HCT116 (cell line): Measurements from ENCODE around the gene FOXP1. TPM values are rescaled to one million over a fixed set of nuclear protein-coding genes. Genes with fewer than 3 reads are reported as not detected.

Source experiments
- ATAC-seq: fragments of 200-7000 bp; cut with Tn5 transposase; 2 replicates; pipeline ENCODE4 v1.9.1; 2020; ENCODE audit warnings: mild to moderate bottlenecking, moderate library complexity
- BruUV-seq: library from RNA; stranded (reverse); fragments of 400-500 nt; replicated peaks from 2 replicates; lab custom pipeline; 2021; lab: Mats Ljungman, UMichigan
- CTCF ChIA-PET: fragments of 300-600 bp; sonication (Branson Sonifier 250); formaldehyde crosslinking; loops from one replicate; lab custom pipeline; 2021; ENCODE audit warnings: antibody characterized with exemption; lab: Charles Lee
- POLR2A ChIA-PET: fragments of 300-600, 350-600 bp; sonication (Branson Sonifier 250); formaldehyde crosslinking; loops from one replicate; lab custom pipeline; 2021; ENCODE audit warnings: antibody characterized with exemption; lab: Charles Lee
- RAD21 ChIA-PET, 2 experiments: fragments of 300-600 bp; sonication (Branson Sonifier 250); formaldehyde crosslinking; loops; one replicate each; lab custom pipeline; 2023; ENCODE audit warnings: low total read pairs in 2 of 2; ENCODE audit not compliant: uncharacterized antibody in 2 of 2, unreplicated experiment in 2 of 2, low non-redundant PET in 1 of 2; lab: Charles Lee
- DNase-seq: peaks from one replicate; pipeline ENCODE4 v3.0.0-alpha.2; 2010; ENCODE audit warnings: low read depth, low spot score
- H2AFZ ChIP-seq: fragments of 200-600 bp; shearing (Covaris generic), sonication (generic); 2 replicates; pipeline ENCODE4 v1.6.1; 2017; ENCODE audit warnings: low read depth, mixed run types, mixed read lengths, antibody characterized with exemption, low read length; ENCODE audit not compliant: poor library complexity, severe bottlenecking
- H3K27ac ChIP-seq: 2 replicates; pipeline ENCODE4 v1.5.1; 2012; ENCODE audit warnings: low read depth, low read length
- H3K27me3 ChIP-seq: fragments of 200-600 bp; sonication (generic); 2 replicates; pipeline ENCODE4 v1.6.1; 2016; ENCODE audit warnings: mixed run types, low read length, mixed read lengths; ENCODE audit not compliant: insufficient read depth
- H3K36me3 ChIP-seq, 2 experiments: fragments of 200-500 bp in 1 of 2; fragments of 200-600 bp in 1 of 2; sonication (Bioruptor generic) in 1 of 2; sonication (generic) in 1 of 2; 2 replicates each; pipeline versions ENCODE4 v1.5.1 to v1.6.1; 2014 to 2016; ENCODE audit warnings: low read length in 2 of 2, inconsistent platforms in 1 of 2, mixed read lengths in 1 of 2, mixed run types in 1 of 2; ENCODE audit not compliant: insufficient read depth in 2 of 2, control insufficient read depth in 1 of 2
- H3K4me1 ChIP-seq, 2 experiments: fragments of 200-600 bp in 1 of 2; sonication (generic) in 1 of 2; 2 replicates each; pipeline versions ENCODE4 v1.5.1 to v1.6.1; 2012 to 2017; ENCODE audit warnings: low read length in 2 of 2, inconsistent platforms in 1 of 2, mild to moderate bottlenecking in 1 of 2, mixed read lengths in 1 of 2, mixed run types in 1 of 2, moderate library complexity in 1 of 2; ENCODE audit not compliant: insufficient read depth in 2 of 2, control insufficient read depth in 1 of 2
- H3K4me2 ChIP-seq: fragments of 200-600 bp; sonication (generic); 2 replicates; pipeline ENCODE4 v1.6.1; 2017; ENCODE audit warnings: mixed run types, low read length, mixed read lengths
- H3K4me3 ChIP-seq, 2 experiments: fragments of 200-600 bp in 1 of 2; sonication (generic) in 1 of 2; replicated peaks in 1 of 2; 2 replicates each; pipeline ENCODE4 v1.5.1; 2011 to 2016; ENCODE audit warnings: low read length in 2 of 2, control low read depth in 1 of 2, low read depth in 1 of 2, mild to moderate bottlenecking in 1 of 2, mixed read lengths in 1 of 2, mixed run types in 1 of 2
- H3K79me2 ChIP-seq: fragments of 200-600 bp; sonication (generic); 2 replicates; pipeline ENCODE4 v1.6.1; 2017; ENCODE audit warnings: mild to moderate bottlenecking, mixed run types, low read length, moderate library complexity, mixed read lengths; ENCODE audit not compliant: insufficient read depth
- H3K9ac ChIP-seq: fragments of 200-600 bp; sonication (generic); 2 replicates; pipeline ENCODE4 v1.6.1; 2016; ENCODE audit warnings: low read length, mixed read lengths
- H3K9me2 ChIP-seq: fragments of 200-600 bp; sonication (generic), shearing (Covaris generic); 2 replicates; pipeline ENCODE4 v1.6.1; 2017; ENCODE audit warnings: mixed run types, mild to moderate bottlenecking, moderate library complexity; ENCODE audit not compliant: insufficient read depth
- H3K9me3 ChIP-seq, 2 experiments: fragments of 200-500 bp in 1 of 2; fragments of 200-600 bp in 1 of 2; sonication (Bioruptor generic) in 1 of 2; sonication (generic) in 1 of 2; 2 replicates each; pipeline ENCODE4 v1.6.1; 2014 to 2017; ENCODE audit warnings: low read length in 2 of 2, mixed read lengths in 2 of 2, inconsistent platforms in 1 of 2, low read depth in 1 of 2, mild to moderate bottlenecking in 1 of 2, mixed run types in 1 of 2, moderate library complexity in 1 of 2; ENCODE audit not compliant: control insufficient read depth in 1 of 2, insufficient read depth in 1 of 2
- H4K20me1 ChIP-seq: fragments of 200-600 bp; sonication (generic), shearing (Covaris generic); 2 replicates; pipeline ENCODE4 v1.6.1; 2017; ENCODE audit warnings: mixed run types, mild to moderate bottlenecking, moderate library complexity; ENCODE audit not compliant: insufficient read depth
- EZH2 ChIP-seq: fragments of 200-600 bp; sonication (generic); IDR thresholded peaks from 2 replicates; pipeline ENCODE4 v1.6.1; 2017; ENCODE audit warnings: antibody characterized with exemption, mixed run types
- EZH2phosphoT487 ChIP-seq: fragments of 200-600 bp; IDR thresholded peaks from 2 replicates; pipeline ENCODE4 v1.6.1; 2018; ENCODE audit warnings: antibody characterized with exemption, borderline replicate concordance
- FOSL1 ChIP-seq: IDR thresholded peaks from 2 replicates; pipeline ENCODE4 v1.6.1; 2012; ENCODE audit warnings: low read depth
- JUND ChIP-seq: IDR thresholded peaks from 2 replicates; pipeline ENCODE4 v1.6.1; 2012
- POLR2AphosphoS5 ChIP-seq: IDR thresholded peaks from 2 replicates; pipeline ENCODE4 v1.6.1; 2011; ENCODE audit warnings: mild to moderate bottlenecking, low read depth, low read length, moderate library complexity
- SIN3A ChIP-seq: IDR thresholded peaks from 2 replicates; pipeline ENCODE4 v1.6.1; 2012; ENCODE audit warnings: low read depth
- SRF ChIP-seq: IDR thresholded peaks from 2 replicates; pipeline ENCODE4 v1.6.1; 2012; ENCODE audit warnings: low read depth
- ZFX ChIP-seq: fragments of 450-650 bp; IDR thresholded peaks from 2 replicates; pipeline ENCODE4 v1.6.1; 2017
- ZNF274 ChIP-seq: fragments of 200-500 bp; sonication (Bioruptor generic); IDR thresholded peaks from 2 replicates; pipeline ENCODE4 v1.6.1; 2014; ENCODE audit warnings: mild to moderate bottlenecking, low read depth, low read length, inconsistent platforms
- intact Hi-C: fragments of 100-400 bp; cut with micrococcal nuclease; formaldehyde crosslinking; loops from 2 replicates; pipeline ENCODE4 v1.10.0; 2022
- total RNA-seq: library from RNA; stranded (reverse); gene quantifications from one replicate; pipeline ENCODE4 v1.2.1, GENCODE V29; 2021; ENCODE audit not compliant: unreplicated experiment
- TF ChIP-seq, protein P1 (sequence below): IDR thresholded peaks from 2 replicates; pipeline ENCODE4 v1.6.1; 2012; ENCODE audit warnings: low read depth
- TF ChIP-seq, protein P2 (sequence below): IDR thresholded peaks from 2 replicates; pipeline ENCODE4 v1.6.1; 2011; ENCODE audit warnings: mild to moderate bottlenecking, low read length, moderate library complexity; ENCODE audit not compliant: insufficient replicate concordance; ENCODE audit errors: extremely low read depth
- TF ChIP-seq, protein P3 (sequence below): IDR thresholded peaks from 2 replicates; pipeline ENCODE4 v1.6.1; 2012

Gene FOXP1
- total RNA-seq, 1 experiment from 2014 or later, result 11.4 TPM

DNA sequence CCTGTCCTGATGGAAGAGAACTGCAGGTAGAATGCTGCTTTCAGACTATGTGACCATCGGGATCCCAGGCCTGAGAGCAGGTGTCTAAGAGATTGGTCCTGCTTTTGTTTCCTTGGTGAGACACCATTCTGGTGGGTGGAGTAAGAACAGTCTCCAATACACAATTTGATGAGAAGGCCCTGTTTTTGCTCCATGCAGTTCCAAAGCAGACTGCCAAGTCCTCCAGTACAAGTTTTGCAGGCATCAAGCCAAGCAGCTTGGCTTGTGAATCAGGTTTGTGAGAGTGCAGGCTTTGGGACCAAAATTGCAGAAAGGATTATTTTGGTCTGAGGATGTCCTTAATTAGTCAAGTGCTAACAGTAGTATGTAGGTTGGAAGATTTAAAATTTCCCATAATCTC is 381.6 kb downstream of the FOXP1 start:
- CTCF ChIA-PET, result no interaction called here
- no peaks in the 10 kb centered on the region for H3K4me1 ChIP-seq
- no peak overlapping the region for H3K27ac ChIP-seq
- H3K4me2 ChIP-seq, result no peak overlapping the region
- RAD21 ChIA-PET, result no interaction called here
- POLR2A ChIA-PET, result no interaction called here
- intact Hi-C loops, result no loop called here
- H3K9me3 ChIP-seq, result no peaks in the 10 kb centered on the region
- H3K9me2 ChIP-seq, result no peaks in the 10 kb centered on the region
- no peak overlapping the region for H3K4me3 ChIP-seq
- no peak overlapping the region for H3K9ac ChIP-seq
- H3K79me2 ChIP-seq, result no peaks in the 10 kb centered on the region
- H2AFZ ChIP-seq, result no peak overlapping the region
- no peaks in the 10 kb centered on the region for H3K36me3 ChIP-seq
- TF ChIP-seq SRF (no peak), ZNF274 (no peak), JUND (no peak)
- TF ChIP-seq, protein P1, sequence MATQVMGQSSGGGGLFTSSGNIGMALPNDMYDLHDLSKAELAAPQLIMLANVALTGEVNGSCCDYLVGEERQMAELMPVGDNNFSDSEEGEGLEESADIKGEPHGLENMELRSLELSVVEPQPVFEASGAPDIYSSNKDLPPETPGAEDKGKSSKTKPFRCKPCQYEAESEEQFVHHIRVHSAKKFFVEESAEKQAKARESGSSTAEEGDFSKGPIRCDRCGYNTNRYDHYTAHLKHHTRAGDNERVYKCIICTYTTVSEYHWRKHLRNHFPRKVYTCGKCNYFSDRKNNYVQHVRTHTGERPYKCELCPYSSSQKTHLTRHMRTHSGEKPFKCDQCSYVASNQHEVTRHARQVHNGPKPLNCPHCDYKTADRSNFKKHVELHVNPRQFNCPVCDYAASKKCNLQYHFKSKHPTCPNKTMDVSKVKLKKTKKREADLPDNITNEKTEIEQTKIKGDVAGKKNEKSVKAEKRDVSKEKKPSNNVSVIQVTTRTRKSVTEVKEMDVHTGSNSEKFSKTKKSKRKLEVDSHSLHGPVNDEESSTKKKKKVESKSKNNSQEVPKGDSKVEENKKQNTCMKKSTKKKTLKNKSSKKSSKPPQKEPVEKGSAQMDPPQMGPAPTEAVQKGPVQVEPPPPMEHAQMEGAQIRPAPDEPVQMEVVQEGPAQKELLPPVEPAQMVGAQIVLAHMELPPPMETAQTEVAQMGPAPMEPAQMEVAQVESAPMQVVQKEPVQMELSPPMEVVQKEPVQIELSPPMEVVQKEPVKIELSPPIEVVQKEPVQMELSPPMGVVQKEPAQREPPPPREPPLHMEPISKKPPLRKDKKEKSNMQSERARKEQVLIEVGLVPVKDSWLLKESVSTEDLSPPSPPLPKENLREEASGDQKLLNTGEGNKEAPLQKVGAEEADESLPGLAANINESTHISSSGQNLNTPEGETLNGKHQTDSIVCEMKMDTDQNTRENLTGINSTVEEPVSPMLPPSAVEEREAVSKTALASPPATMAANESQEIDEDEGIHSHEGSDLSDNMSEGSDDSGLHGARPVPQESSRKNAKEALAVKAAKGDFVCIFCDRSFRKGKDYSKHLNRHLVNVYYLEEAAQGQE, result no peak
- TF ChIP-seq, all 23 proteins: peak for 0
- no peak for ATAC-seq
- no TSS peak for BruUV-seq
- H4K20me1 ChIP-seq, result no peaks in the 10 kb centered on the region
- no peak for DNase-seq
- no peaks in the 10 kb centered on the region for H3K27me3 ChIP-seq

DNA sequence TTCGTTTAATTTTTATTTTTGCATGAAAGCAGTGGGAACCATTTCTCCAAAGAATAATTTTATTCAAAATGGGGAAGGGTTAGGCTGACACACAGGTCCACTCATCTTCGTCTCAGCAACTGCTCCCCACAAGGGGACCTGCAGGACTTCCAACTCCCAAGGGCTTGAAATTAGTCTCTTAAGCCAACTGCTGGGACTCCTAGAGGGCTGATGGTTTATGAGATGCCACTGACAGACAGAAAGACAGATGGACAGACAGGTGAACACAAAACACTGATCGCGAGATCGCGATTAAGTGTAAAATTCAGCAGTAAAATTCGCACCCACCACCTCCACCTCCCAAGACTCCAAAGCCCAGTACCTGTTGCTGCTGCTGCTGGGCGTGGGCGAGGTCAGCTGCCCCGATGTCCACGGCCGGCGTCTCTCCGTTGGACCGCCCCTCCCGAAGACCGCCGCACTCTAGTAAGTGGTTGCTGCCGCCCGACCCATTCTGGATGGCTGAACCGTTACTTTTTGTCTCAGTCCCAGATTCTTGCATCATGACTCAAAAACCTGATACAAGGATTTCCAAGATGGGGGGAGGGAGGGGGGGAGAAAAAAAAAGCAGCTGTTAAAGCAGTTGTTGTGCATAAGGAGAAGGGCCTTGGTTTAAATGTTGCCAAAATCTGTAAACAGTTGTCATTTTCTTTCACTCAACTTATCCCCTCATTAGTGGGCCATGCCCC is 385.5 kb downstream of the FOXP1 start:
- POLR2A ChIA-PET, result no interaction called here
- DNase-seq (no peak), ATAC-seq (no peak)
- no peaks in the 10 kb centered on the region for H3K36me3 ChIP-seq
- no TSS peak for BruUV-seq
- RAD21 ChIA-PET, result no interaction called here
- H4K20me1 ChIP-seq, result no peaks in the 10 kb centered on the region
- no peak overlapping the region for H3K4me2 ChIP-seq
- H3K79me2 ChIP-seq, result no peaks in the 10 kb centered on the region
- H3K27me3 ChIP-seq, result no peaks in the 10 kb centered on the region
- no peak overlapping the region for H3K4me3 ChIP-seq
- H3K9ac ChIP-seq, result no peak overlapping the region
- H3K4me1 ChIP-seq, result no peaks in the 10 kb centered on the region
- H3K9me3 ChIP-seq, result no peaks in the 10 kb centered on the region
- H3K9me2 ChIP-seq, result no peaks in the 10 kb centered on the region
- no peak overlapping the region for H3K27ac ChIP-seq
- CTCF ChIA-PET, result no interaction called here
- H2AFZ ChIP-seq, result no peak overlapping the region
- intact Hi-C loops, result no loop called here
- TF ChIP-seq ZFX (no peak), FOSL1 (no peak), EZH2 (no peak), SIN3A (no peak), POLR2AphosphoS5 (no peak), EZH2phosphoT487 (no peak)
- TF ChIP-seq, protein P2, sequence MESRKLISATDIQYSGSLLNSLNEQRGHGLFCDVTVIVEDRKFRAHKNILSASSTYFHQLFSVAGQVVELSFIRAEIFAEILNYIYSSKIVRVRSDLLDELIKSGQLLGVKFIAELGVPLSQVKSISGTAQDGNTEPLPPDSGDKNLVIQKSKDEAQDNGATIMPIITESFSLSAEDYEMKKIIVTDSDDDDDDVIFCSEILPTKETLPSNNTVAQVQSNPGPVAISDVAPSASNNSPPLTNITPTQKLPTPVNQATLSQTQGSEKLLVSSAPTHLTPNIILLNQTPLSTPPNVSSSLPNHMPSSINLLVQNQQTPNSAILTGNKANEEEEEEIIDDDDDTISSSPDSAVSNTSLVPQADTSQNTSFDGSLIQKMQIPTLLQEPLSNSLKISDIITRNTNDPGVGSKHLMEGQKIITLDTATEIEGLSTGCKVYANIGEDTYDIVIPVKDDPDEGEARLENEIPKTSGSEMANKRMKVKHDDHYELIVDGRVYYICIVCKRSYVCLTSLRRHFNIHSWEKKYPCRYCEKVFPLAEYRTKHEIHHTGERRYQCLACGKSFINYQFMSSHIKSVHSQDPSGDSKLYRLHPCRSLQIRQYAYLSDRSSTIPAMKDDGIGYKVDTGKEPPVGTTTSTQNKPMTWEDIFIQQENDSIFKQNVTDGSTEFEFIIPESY, result no peak
- TF ChIP-seq, protein P3, sequence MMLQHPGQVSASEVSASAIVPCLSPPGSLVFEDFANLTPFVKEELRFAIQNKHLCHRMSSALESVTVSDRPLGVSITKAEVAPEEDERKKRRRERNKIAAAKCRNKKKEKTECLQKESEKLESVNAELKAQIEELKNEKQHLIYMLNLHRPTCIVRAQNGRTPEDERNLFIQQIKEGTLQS, result no peak
